Measurements from ENCODE around the gene SP2.

DNA sequence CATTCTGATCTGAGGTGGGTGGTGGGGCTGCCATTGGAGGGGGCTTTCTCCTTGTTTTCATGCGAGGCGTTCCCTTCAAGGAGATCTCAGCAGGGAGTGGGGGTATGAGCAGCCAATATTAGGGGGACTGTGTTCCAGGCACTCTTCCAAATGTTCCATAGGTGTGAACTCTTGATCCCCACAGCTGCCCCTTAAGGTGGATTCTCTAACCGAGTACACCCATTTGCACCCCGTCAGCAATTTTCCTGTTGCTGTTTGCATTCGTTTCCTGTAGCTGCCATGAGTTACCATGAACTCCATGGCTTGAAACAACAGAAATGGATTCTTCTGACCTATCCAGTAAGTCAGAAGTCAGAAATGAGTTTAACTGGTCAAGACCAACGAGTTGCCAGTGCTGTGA is 65.4 kb downstream of the SP2 start:
- no peak for TF ChIP-seq POLR2A (IDR thresholded peaks at IDR 0.05; ENCODE audit: low read length)
- TF ChIP-seq GATA1 (IDR thresholded peaks at IDR 0.05; ENCODE audit: low read depth, low read length) = no peak
